Measurements from ENCODE around the gene KRTAP9-6.
A peak's percentile ranks its signal among the peaks of the same experiment; 100 is the strongest.
"Not testable (repeated sequence)": the region's sequence is repeated elsewhere in the genome, so short reads cannot be mapped to it uniquely, and the experiment has no call there.

KRTAP9-6 gene

GRCh38 chr17:41265078-41265477 is at the start of gene KRTAP9-6:
TSS of gene KRTAP9-6 (plus strand) at chr17:41265378. CDS start at chr17:41265378, 0 bp downstream.
- no peak for DNase-seq (ENCODE audit: low read depth)

- DNase-seq (ENCODE audit: low read depth) = no peak
Observed at GRCh38 chr17:41215681-41216080, 49.5 kb upstream of the KRTAP9-6 start.

- DNase-seq (ENCODE audit: low read depth) = no peak
Observed at GRCh38 chr17:41223821-41224220, 41.4 kb upstream of the KRTAP9-6 start.

- no peak for DNase-seq (ENCODE audit: low read depth)
Observed at GRCh38 chr17:41226051-41226450, 39.1 kb upstream of the KRTAP9-6 start.

- not testable (repeated sequence) for DNase-seq (ENCODE audit: low read depth)
Observed at GRCh38 chr17:41226598-41227095, 38.5 kb upstream of the KRTAP9-6 start, which contains the start of gene KRTAP9-2. TSS of gene KRTAP9-2 (plus strand) at chr17:41226648. CDS start at chr17:41226655, 7 bp downstream.

- no peak for DNase-seq (ENCODE audit: low read depth)
Observed at GRCh38 chr17:41230094-41230493, 35.1 kb upstream of the KRTAP9-6 start.

GRCh38 chr17:41231731-41232130 is 33.4 kb upstream of the KRTAP9-6 start:
- DNase-seq (ENCODE audit: low read depth) = no peak

GRCh38 chr17:41232399-41233105 is 32.6 kb upstream of the KRTAP9-6 start, which contains the start of gene KRTAP9-3:
TSS of gene KRTAP9-3 (plus strand) at chr17:41232449. CDS start at chr17:41232502, 53 bp downstream.
- not testable (repeated sequence) for DNase-seq (ENCODE audit: low read depth)

- not testable (repeated sequence) for DNase-seq (ENCODE audit: low read depth)
Observed at GRCh38 chr17:41237116-41237515, 28.1 kb upstream of the KRTAP9-6 start.

- not testable (repeated sequence) for DNase-seq (ENCODE audit: low read depth)
Observed at GRCh38 chr17:41237949-41238437, 27.2 kb upstream of the KRTAP9-6 start, which contains the start of gene KRTAP9-8. TSS of gene KRTAP9-8 (plus strand) at chr17:41237999. CDS start at chr17:41238052, 53 bp downstream.

GRCh38 chr17:41246995-41247787 is 18.0 kb upstream of the KRTAP9-6 start:
- DNase-seq (ENCODE audit: low read depth) = not testable (repeated sequence)

- DNase-seq (ENCODE audit: low read depth) = not testable (repeated sequence)
Observed at GRCh38 chr17:41249637-41250240, 15.4 kb upstream of the KRTAP9-6 start, which contains the start of gene KRTAP9-4. TSS of gene KRTAP9-4 (plus strand) at chr17:41249687. CDS start at chr17:41249721, 34 bp downstream.

- no peak for DNase-seq (ENCODE audit: low read depth)
Observed at GRCh38 chr17:41251261-41251660, 13.9 kb upstream of the KRTAP9-6 start.

- peak; percentile 14 for DNase-seq (ENCODE audit: low read depth)
Observed at GRCh38 chr17:41254861-41255260, 10.3 kb upstream of the KRTAP9-6 start.

GRCh38 chr17:41255381-41256290 is 9.5 kb upstream of the KRTAP9-6 start, which contains the start of gene KRTAP9-9:
TSS of gene KRTAP9-9 (plus strand) at chr17:41255384.
- DNase-seq (ENCODE audit: low read depth) = peak; percentile 12

GRCh38 chr17:41256291-41256685 is 8.9 kb upstream of the KRTAP9-6 start:
- DNase-seq (ENCODE audit: low read depth) = no peak

- DNase-seq (ENCODE audit: low read depth) = no peak
Observed at GRCh38 chr17:41258406-41258805, 6.8 kb upstream of the KRTAP9-6 start.

GRCh38 chr17:41263212-41263611 is 2.0 kb upstream of the KRTAP9-6 start:
- no peak for DNase-seq (ENCODE audit: low read depth)

- DNase-seq (ENCODE audit: low read depth) = no peak
Observed at GRCh38 chr17:41264599-41264998, 579 bp upstream of the KRTAP9-6 start.

GRCh38 chr17:41267711-41268110 is 2.5 kb downstream of the KRTAP9-6 start:
- peak; percentile 55 for DNase-seq (ENCODE audit: low read depth)

- DNase-seq (ENCODE audit: low read depth) = not testable (repeated sequence)
Observed at GRCh38 chr17:41271323-41271722, 6.1 kb downstream of the KRTAP9-6 start.
